Pancreas (tissue), 10 donors: Measurements from ENCODE around the gene SPSB2. TPM values are rescaled to one million over a fixed set of nuclear protein-coding genes. Genes with fewer than 3 reads are reported as not detected.

ENCODE experiments used
- ATAC-seq, 4 donors: fragments of 200-7000 bp; cut with Tn5 transposase; one replicate each; pipeline versions ENCODE4 v1.8.0 to v1.9.1; 2020; ENCODE audit warnings: mild to moderate bottlenecking in 4 of 4, moderate library complexity in 4 of 4
- DNase-seq, 6 donors: peaks; one replicate each; pipeline ENCODE4 v3.0.0-alpha.2; 2020
- FAIRE-seq: peaks from 2 replicates; lab custom pipeline; 2012; peaks lifted over from hg19 to GRCh38; lab: Jason Lieb, UNC
- H3K27ac ChIP-seq, 4 donors: fragments of 200-600 bp; sonication (generic); 1 replicate in 3 of 4; 2 replicates in 1 of 4; pipeline versions ENCODE4 v1.5.0 to v1.8.0; 2020
- H3K27me3 ChIP-seq, 4 donors: fragments of 200-600 bp; one replicate each; pipeline ENCODE4 v1.8.0; 2021
- H3K36me3 ChIP-seq, 3 donors: fragments of 200-600 bp; sonication (generic) in 1 of 3; one replicate each; pipeline versions ENCODE4 v1.5.0 to v1.8.0; 2020 to 2021
- H3K4me1 ChIP-seq, 3 donors: fragments of 200-600 bp; one replicate each; pipeline ENCODE4 v1.8.0; 2021
- H3K4me3 ChIP-seq, 4 donors: fragments of 200-600 bp; sonication (generic) in 2 of 4; one replicate each; pipeline versions ENCODE4 v1.5.0 to v1.8.0; 2020 to 2021
- H3K9me3 ChIP-seq, 4 donors: fragments of 200-600 bp; one replicate each; pipeline ENCODE4 v1.8.0; 2021
- CTCF ChIP-seq, 4 donors: fragments of 200-600 bp; sonication (generic) in 3 of 4; IDR thresholded peaks; one replicate each; pipeline versions ENCODE4 v1.5.0 to v1.8.0; 2021; ENCODE audit warnings: antibody characterized with exemption in 4 of 4
- WGBS, 2 donors: extraction: QIAGEN DNeasy Blood & Tissue Kit; methylation state at CpG; one replicate each; pipeline ENCODE4 v1.1.7; 2013; 5-methylcytosine and 5-hydroxymethylcytosine counted together
- intact Hi-C, 3 donors: fragments of 100-400 bp; cut with DNase I; formaldehyde crosslinking; loops; one replicate each; pipeline versions ENCODE4 v1.11.1 to v1.14.2; 2022
- polyA plus RNA-seq, 2 donors: library from polyadenylated mRNA; stranded (reverse); fragments of 200-250 nt; gene quantifications; one replicate each; pipeline ENCODE4 v1.2.3, GENCODE V29; 2013
- total RNA-seq, 6 donors: library from RNA; stranded (reverse); fragmentation: NEBNext Ultra II Directional in 4 of 6; extraction: Animal tissue kit (Norgen Biotek cat#: 25700) in 4 of 6; gene quantifications; one replicate each; pipeline versions ENCODE4 v1.2.1 to v1.2.4, GENCODE V29; 2021 to 2023
- donor health status: healthy with polysubstance abuse.
- donor health status: DM: no; HTN: no; CAD: no; lungs with moderate emphysema.
- donor health status: DM: no; HTN: no; CAD: no.
- donor health status: control.
- donor health status: control.
- donor health status: Bipolar disorder and iron deficiency.
- donor health status: DM: yes; HTN: yes; CAD: no.
- donor health status: DM: no; HTN: no; CAD: no.
- donor health status: DM: no; HTN: no; CAD: no.
- donor health status: DM: yes; HTN: yes; CAD: no.

SPSB2 gene
- total and polyA plus RNA-seq, 8 donors: 3.1 to 12.5 (median 4.8) TPM

GRCh38 chr12:6863586-6864321 lies 9.3 kb downstream of the SPSB2 start:
- DNase-seq (peak in 1 of 6 donors; percentile 70), FAIRE-seq (no peak), ATAC-seq (no peak)
- WGBS, 2 donors: 94 to 97% methylated on average over 16 of the region's 16 CpGs
- no peak for TF ChIP-seq CTCF (IDR thresholded peaks at IDR 0.05)
- Histone ChIP-seq H3K27ac (no peak overlapping the region), H3K27me3 (no peaks in the 10 kb centered on the region), H3K9me3 (no peaks in the 10 kb centered on the region), H3K4me1 (peaks cover 0 to 5% (median 5%) of the 10 kb centered on the region in 3 donors), H3K36me3 (peaks cover 0 to 14% (median 8%) of the 10 kb centered on the region in 3 donors), H3K4me3 (no peak overlapping the region)
- intact Hi-C loops: no loop called here

- H3K9me3 ChIP-seq: no peaks in the 10 kb centered on the region
- H3K36me3 ChIP-seq: peaks cover 0 to 19% (median 15%) of the 10 kb centered on the region in 3 donors
- H3K27ac ChIP-seq: no peak overlapping the region
- H3K4me3 ChIP-seq: no peak overlapping the region
- intact Hi-C loops: no loop called here
- H3K27me3 ChIP-seq: no peaks in the 10 kb centered on the region
- no peak for ATAC-seq
- no peak for FAIRE-seq
- peaks cover 0 to 4% (median 0%) of the 10 kb centered on the region in 3 donors for H3K4me1 ChIP-seq
- WGBS, 2 donors: 88 to 89% methylated on average over 11 of the region's 11 CpGs
- DNase-seq: peak in 1 of 6 donors; percentile 32
- TF ChIP-seq CTCF (IDR thresholded peaks at IDR 0.05): no peak
Measured at GRCh38 chr12:6863033-6863432, 10.1 kb downstream of the SPSB2 start.

- FAIRE-seq: no peak
- H3K4me3 ChIP-seq: no peak overlapping the region
- no peaks in the 10 kb centered on the region for H3K9me3 ChIP-seq
- no peak for TF ChIP-seq CTCF (IDR thresholded peaks at IDR 0.05)
- WGBS, 2 donors: 93% methylated on average over 9 of the region's 9 CpGs
- H3K27me3 ChIP-seq: no peaks in the 10 kb centered on the region
- H3K27ac ChIP-seq: no peak overlapping the region
- intact Hi-C loops: no loop called here
- no peaks in the 10 kb centered on the region for H3K4me1 ChIP-seq
- peaks cover 3 to 30% (median 23%) of the 10 kb centered on the region in 3 donors for H3K36me3 ChIP-seq
- ATAC-seq: no peak
- peak in 1 of 6 donors; percentile 64 for DNase-seq
Measured at GRCh38 chr12:6861391-6861790, 11.7 kb downstream of the SPSB2 start.

- no peaks in the 10 kb centered on the region for H3K27me3 ChIP-seq
- 94 to 98% methylated on average over 7 of the region's 7 CpGs for WGBS, 2 donors
- H3K27ac ChIP-seq: no peak overlapping the region
- intact Hi-C loops: no loop called here
- DNase-seq (peak in 1 of 6 donors; percentile 44), ATAC-seq (no peak), FAIRE-seq (no peak)
- no peaks in the 10 kb centered on the region for H3K9me3 ChIP-seq
- no peak for TF ChIP-seq CTCF (IDR thresholded peaks at IDR 0.05)
- H3K4me1 ChIP-seq: no peaks in the 10 kb centered on the region
- no peak overlapping the region for H3K4me3 ChIP-seq
- peaks cover 3 to 30% (median 25%) of the 10 kb centered on the region in 3 donors for H3K36me3 ChIP-seq
Measured at GRCh38 chr12:6860942-6861341, 12.2 kb downstream of the SPSB2 start.

GRCh38 chr12:6860116-6860515 lies 13.0 kb downstream of the SPSB2 start:
- TF ChIP-seq CTCF (IDR thresholded peaks at IDR 0.05): no peak
- intact Hi-C loops: no loop called here
- no peak for FAIRE-seq
- ATAC-seq: no peak
- peak in 1 of 6 donors; percentile 49 for DNase-seq
- Histone ChIP-seq H3K27me3 (no peaks in the 10 kb centered on the region), H3K4me1 (no peaks in the 10 kb centered on the region), H3K36me3 (peaks cover 3 to 30% (median 25%) of the 10 kb centered on the region in 3 donors), H3K9me3 (no peaks in the 10 kb centered on the region), H3K4me3 (no peak overlapping the region), H3K27ac (no peak overlapping the region)
- 94 to 95% methylated on average over 9 of the region's 9 CpGs for WGBS, 2 donors
